Transverse colon (tissue), 4 donors: ENCODE measurements around the gene ST8SIA6. TPM values are rescaled to one million over a fixed set of nuclear protein-coding genes. Genes with fewer than 3 reads are reported as not detected.

Experiments
- DNase-seq: peaks from one replicate; pipeline ENCODE4 v3.0.0-alpha.2; 2019
- H3K27ac ChIP-seq, 4 donors: fragments of 200-600 bp; sonication (generic); 2 replicates each; pipeline ENCODE4 v1.5.1; 2016 to 2018; ENCODE audit warnings: inconsistent platforms in 4 of 4
- H3K27me3 ChIP-seq: fragments of 200-600 bp; sonication (generic); 2 replicates; pipeline ENCODE4 v1.5.1; 2017; ENCODE audit warnings: inconsistent platforms
- H3K36me3 ChIP-seq, 4 donors: fragments of 200-600 bp; sonication (generic); 2 replicates each; pipeline ENCODE4 v1.5.1; 2017 to 2019; ENCODE audit warnings: inconsistent platforms in 4 of 4
- H3K4me1 ChIP-seq, 4 donors: fragments of 200-600 bp; sonication (generic); 2 replicates each; pipeline ENCODE4 v1.5.1; 2017 to 2020; ENCODE audit warnings: inconsistent platforms in 4 of 4
- H3K4me3 ChIP-seq, 4 donors: fragments of 200-600 bp; sonication (generic); 1 replicate in 1 of 4; 2 replicates in 3 of 4; pipeline versions ENCODE4 v1.5.1 to v1.6.1; 2017 to 2019; ENCODE audit warnings: inconsistent platforms in 4 of 4
- H3K9me3 ChIP-seq, 2 donors: fragments of 200-600 bp; sonication (generic); 2 replicates each; pipeline ENCODE4 v1.5.1; 2017 to 2019; ENCODE audit warnings: inconsistent platforms in 2 of 2
- CTCF ChIP-seq, 5 experiments: fragments of 200-600 bp in 3 of 5; fragments of 450-650 bp in 2 of 5; sonication (generic) in 3 of 5; IDR thresholded peaks; 1 replicate in 2 of 5; 2 replicates in 3 of 5; pipeline ENCODE4 v1.5.1; 2016 to 2017; ENCODE audit warnings: antibody characterized with exemption in 5 of 5, inconsistent platforms in 3 of 5, mild to moderate bottlenecking in 2 of 5, moderate library complexity in 1 of 5
- EP300 ChIP-seq: sonication (generic); formaldehyde crosslinking; IDR thresholded peaks from one replicate; pipeline ENCODE4 v1.6.1; 2017; ENCODE audit warnings: antibody characterized with exemption, low read depth
- POLR2A ChIP-seq: fragments of 450-650 bp; IDR thresholded peaks from one replicate; pipeline ENCODE4 v1.6.1; 2016; ENCODE audit warnings: antibody characterized with exemption, mild to moderate bottlenecking, moderate library complexity
- POLR2AphosphoS5 ChIP-seq, 3 donors: sonication (generic); formaldehyde crosslinking; IDR thresholded peaks; one replicate each; pipeline ENCODE4 v1.6.1; 2016; ENCODE audit warnings: antibody characterized with exemption in 3 of 3
- whole genome bisulfite sequencing, 2 donors: methylation state at CpG; one replicate each; pipeline ENCODE4 v1.1.5; 2018; ENCODE audit warnings: low coverage in 1 of 2; 5-methylcytosine and 5-hydroxymethylcytosine counted together
- in situ Hi-C, 4 donors: fragments of 200-750 bp; cut with MboI; loops; one replicate each; pipeline versions ENCODE4 v1.15.0 to v1.15.1; 2017; ENCODE audit warnings: low sequenced_read_pairs in 3 of 4, low pct_ligation_motif_present in 1 of 4, low pct_unique_long_range_greater_than_20kb in 1 of 4
- intact Hi-C: fragments of 100-400 bp; cut with DNase I; formaldehyde crosslinking; loops from one replicate; pipeline ENCODE4 v1.15.1; 2023; ENCODE audit warnings: low total_unique reads
- total RNA-seq, 4 donors: library from RNA; depleted of rRNA; stranded (reverse); fragments of >200 nt; gene quantifications; one replicate each; pipeline ENCODE4 v1.1.0, GENCODE V29; 2016

The ST8SIA6 gene
- total RNA-seq, 4 donors from 2014 or later = 0.64 to 1.2 TPM; not detected in 2

GRCh38 chr10:17465328-17466125, 11.1 kb upstream of the ST8SIA6 start:
- WGBS, 2 donors = 69 to 73% methylated on average over 3 to 5 of the region's 5 CpGs
- intact Hi-C loops (no loop called here), in situ Hi-C loops (no loop called here)
- no peak for TF ChIP-seq EP300
- TF ChIP-seq CTCF (IDR thresholded peaks at IDR 0.05) = no peak
- no peak for TF ChIP-seq POLR2AphosphoS5 (IDR thresholded peaks at IDR 0.05)
- TF ChIP-seq POLR2A = no peak
- no peaks in the 10 kb centered on the region for H3K36me3 ChIP-seq
- H3K4me1 ChIP-seq = no peaks in the 10 kb centered on the region
- DNase-seq = no peak
- no peak overlapping the region for H3K4me3 ChIP-seq
- H3K27me3 ChIP-seq = no peaks in the 10 kb centered on the region
- H3K27ac ChIP-seq = no peak overlapping the region
- no peaks in the 10 kb centered on the region for H3K9me3 ChIP-seq

GRCh38 chr10:17464545-17464944, 10.2 kb upstream of the ST8SIA6 start:
- Histone ChIP-seq H3K36me3 (no peaks in the 10 kb centered on the region), H3K9me3 (no peaks in the 10 kb centered on the region), H3K4me1 (no peaks in the 10 kb centered on the region), H3K27ac (no peak overlapping the region), H3K27me3 (no peaks in the 10 kb centered on the region), H3K4me3 (no peak overlapping the region)
- DNase-seq = no peak
- TF ChIP-seq EP300 = no peak
- TF ChIP-seq CTCF (IDR thresholded peaks at IDR 0.05) = no peak
- TF ChIP-seq POLR2A = no peak
- no peak for TF ChIP-seq POLR2AphosphoS5 (IDR thresholded peaks at IDR 0.05)
- 79% methylated on average over 2 to 5 of the region's 5 CpGs for WGBS, 2 donors
- intact Hi-C loops (no loop called here), in situ Hi-C loops (no loop called here)

DNA sequence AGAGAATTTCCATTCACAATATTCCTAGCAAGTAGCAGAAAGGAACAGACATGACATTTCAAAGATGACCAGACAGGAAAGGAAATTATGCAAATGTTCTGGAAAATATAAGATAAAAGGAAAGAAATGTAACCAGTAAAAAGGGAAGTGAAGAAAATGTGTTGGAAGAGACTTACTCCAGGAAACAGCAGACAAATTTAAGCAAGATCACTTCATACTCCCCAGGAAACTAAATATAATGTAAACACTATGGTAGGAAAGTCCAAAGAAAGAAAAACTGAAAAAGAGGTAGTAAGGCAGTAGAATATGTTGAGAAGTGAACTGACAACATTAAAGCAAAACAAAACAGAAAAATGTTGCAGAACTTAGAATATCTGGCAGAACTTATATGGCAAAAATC, 6.4 kb upstream of the ST8SIA6 start:
- TF ChIP-seq POLR2AphosphoS5 (IDR thresholded peaks at IDR 0.05) = no peak
- no peak for TF ChIP-seq CTCF (IDR thresholded peaks at IDR 0.05)
- no peak overlapping the region for H3K27ac ChIP-seq
- DNase-seq = no peak

GRCh38 chr10:17457083-17457482, 2.7 kb upstream of the ST8SIA6 start:
- intact Hi-C loops = no loop called here
- 94% methylated on average over 2 of the region's 2 CpGs for WGBS, 2 donors
- Histone ChIP-seq H3K9me3 (no peaks in the 10 kb centered on the region), H3K27me3 (peaks cover 48% of the 10 kb centered on the region), H3K36me3 (no peaks in the 10 kb centered on the region), H3K27ac (no peak overlapping the region), H3K4me1 (peaks cover 6 to 19% (median 11%) of the 10 kb centered on the region in 4 donors), H3K4me3 (no peak overlapping the region)
- no peak for TF ChIP-seq POLR2AphosphoS5 (IDR thresholded peaks at IDR 0.05)
- DNase-seq = no peak
- in situ Hi-C loops = no loop called here

More for the DNA sequence above, 6.4 kb upstream of the ST8SIA6 start:
- no peaks in the 10 kb centered on the region for H3K9me3 ChIP-seq
- no peaks in the 10 kb centered on the region for H3K36me3 ChIP-seq
- in situ Hi-C loops = no loop called here
- no peaks in the 10 kb centered on the region for H3K4me1 ChIP-seq
- peaks cover 13% of the 10 kb centered on the region for H3K27me3 ChIP-seq
- no peak overlapping the region for H3K4me3 ChIP-seq
- intact Hi-C loops = no loop called here

- Histone ChIP-seq H3K4me1 (peaks cover 6 to 19% (median 11%) of the 10 kb centered on the region in 4 donors), H3K27ac (no peak overlapping the region), H3K9me3 (no peaks in the 10 kb centered on the region), H3K36me3 (no peaks in the 10 kb centered on the region), H3K27me3 (peaks cover 58% of the 10 kb centered on the region), H3K4me3 (no peak overlapping the region)
- TF ChIP-seq EP300 (no peak), POLR2A (no peak), CTCF (IDR thresholded peaks at IDR 0.05) (no peak), POLR2AphosphoS5 (IDR thresholded peaks at IDR 0.05) (no peak)
- WGBS, 2 donors = 90 to 98% methylated on average over 2 of the region's 2 CpGs
- intact Hi-C loops (no loop called here), in situ Hi-C loops (no loop called here)
- DNase-seq = no peak
These were observed 1.7 kb upstream of the ST8SIA6 start for GRCh38 chr10:17456032-17456548.
